Measurements from ENCODE around the gene SRSF5.

GRCh38 chr14:69775012-69775411, 8.1 kb downstream of the SRSF5 start:
- no peak for TF ChIP-seq ISL1 (CRISPR knock-in tag; IDR thresholded peaks at IDR 0.05)
- no peak for TF ChIP-seq POU6F1 (CRISPR knock-in tag; IDR thresholded peaks at IDR 0.05; ENCODE audit: borderline replicate concordance, low read depth)
- no peak for TF ChIP-seq ESRRG (CRISPR knock-in tag; IDR thresholded peaks at IDR 0.05)
- TF ChIP-seq ZFP3 (CRISPR knock-in tag; IDR thresholded peaks at IDR 0.05) = no peak
- no peak for TF ChIP-seq PATZ1 (CRISPR knock-in tag; IDR thresholded peaks at IDR 0.05; ENCODE audit: borderline replicate concordance)
- TF ChIP-seq ZNF70 (CRISPR knock-in tag; IDR thresholded peaks at IDR 0.05) = no peak
- no peak for TF ChIP-seq CSRNP3 (CRISPR knock-in tag; IDR thresholded peaks at IDR 0.05)
- no peak for TF ChIP-seq ZNF8 (CRISPR knock-in tag; IDR thresholded peaks at IDR 0.05)
- TF ChIP-seq ARNTL (CRISPR knock-in tag; IDR thresholded peaks at IDR 0.05; ENCODE audit: borderline replicate concordance, low read depth) = no peak
- no peak for TF ChIP-seq TCF4 (CRISPR knock-in tag; IDR thresholded peaks at IDR 0.05; ENCODE audit: borderline replicate concordance)
- TF ChIP-seq ZC3H10 (CRISPR knock-in tag; IDR thresholded peaks at IDR 0.05) = no peak
- no peak for TF ChIP-seq CREB5 (CRISPR knock-in tag; IDR thresholded peaks at IDR 0.05; ENCODE audit: low read depth)
- no peak for TF ChIP-seq ZFP30 (CRISPR knock-in tag; IDR thresholded peaks at IDR 0.05)
